D341Med (cell line): ENCODE measurements around the gene KRT6C.
"Not testable (repeated sequence)": the region's sequence is repeated elsewhere in the genome, so short reads cannot be mapped to it uniquely, and the experiment has no call there.

Source experiments
- DNase-seq: peaks from one replicate; pipeline ENCODE4 v3.0.0; 2012; ENCODE audit warnings: low spot score

Gene KRT6C

GRCh38 chr12:52473768-52474167 lies at the start of gene KRT6C:
Gene KRT6C (minus strand): TSS chr12:52473805. CDS start chr12:52473737, 68 bp downstream.
- no peak for DNase-seq

DNA sequence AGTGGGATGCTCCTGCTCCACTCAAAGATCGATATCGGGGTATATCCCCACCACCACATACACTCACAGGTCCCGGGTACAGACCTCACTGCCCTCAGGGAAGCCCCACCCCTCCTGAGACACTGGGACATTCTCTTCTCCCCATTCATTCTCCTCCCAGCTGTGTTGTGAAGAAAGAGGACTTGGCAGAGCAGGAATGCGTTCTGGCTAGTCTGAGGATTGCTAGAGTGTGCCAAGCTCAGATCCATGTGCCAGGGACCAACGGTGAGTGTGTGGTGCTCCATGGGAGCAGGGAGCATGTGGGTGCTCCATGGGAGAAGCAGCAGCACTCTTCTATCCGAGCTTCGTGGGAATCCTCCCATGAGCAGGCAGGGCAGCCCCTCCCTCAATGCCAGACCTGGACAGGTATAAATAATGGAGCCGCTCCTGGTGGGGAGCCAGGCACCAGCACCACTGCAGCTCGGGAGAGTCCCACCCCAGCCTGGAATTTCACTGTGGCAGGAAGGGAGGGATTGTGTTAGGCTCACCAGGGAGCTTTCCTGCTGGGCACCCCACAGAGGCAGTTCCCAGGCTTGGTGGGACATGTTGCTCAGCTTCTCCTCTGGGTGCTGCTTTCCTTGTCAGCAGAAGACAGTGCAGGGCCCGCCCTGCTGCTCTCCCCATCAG lies 48.9 kb upstream of the KRT6C start:
- DNase-seq = peak; percentile 25

DNA sequence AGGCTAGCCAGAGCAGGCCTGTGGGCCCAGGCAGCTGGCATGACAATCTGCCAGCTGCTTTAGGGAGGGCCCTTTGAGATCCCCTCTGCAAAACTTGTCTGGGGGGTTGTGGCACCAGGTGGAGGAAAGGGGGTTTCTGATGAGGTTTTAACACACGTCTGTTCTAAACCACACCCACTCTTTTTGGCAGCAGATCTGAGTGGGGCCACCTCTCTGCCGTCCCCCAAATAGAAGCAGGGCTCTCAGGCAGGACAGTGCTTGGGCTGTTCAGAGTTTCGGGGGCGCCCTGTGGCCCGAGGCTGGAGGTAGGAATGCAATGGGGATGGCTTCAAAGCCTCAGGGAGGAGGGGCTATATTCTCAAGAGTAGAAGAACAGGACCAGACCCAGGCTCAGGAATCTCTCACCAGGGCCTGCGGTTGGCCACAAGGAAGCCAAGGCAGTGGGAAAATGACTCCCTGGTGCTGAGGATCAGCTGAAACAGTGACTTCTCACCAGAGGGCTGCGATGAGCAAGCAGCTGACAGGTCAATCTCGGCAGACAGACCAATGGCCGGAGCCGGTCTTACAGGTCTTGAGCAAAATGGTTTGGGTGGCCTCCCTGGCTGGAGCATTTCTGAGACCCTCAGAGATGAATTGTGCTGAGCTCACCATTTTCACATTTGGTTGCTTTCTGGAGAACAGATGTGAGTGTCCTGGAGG lies 48.1 kb upstream of the KRT6C start:
- DNase-seq = peak; percentile 18

DNA sequence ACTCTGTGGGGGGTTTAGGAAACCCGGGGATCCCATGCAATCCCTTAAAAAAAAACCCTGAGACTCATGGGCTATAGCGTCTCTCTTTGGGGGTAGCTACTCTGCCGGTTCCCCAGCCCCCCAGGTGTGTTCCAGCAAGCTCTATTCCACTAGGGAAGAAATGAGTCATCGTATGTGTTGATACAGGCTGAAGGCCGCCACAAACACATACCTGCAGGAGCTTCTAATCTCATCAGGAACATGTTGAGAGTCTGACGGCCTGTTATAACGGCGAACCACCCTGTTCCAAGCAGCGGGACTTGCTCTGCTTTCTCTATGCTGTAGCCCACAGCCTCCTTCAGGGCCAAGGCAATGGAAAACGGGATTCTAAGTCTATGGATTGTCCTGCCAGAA lies 47.6 kb upstream of the KRT6C start:
- DNase-seq = peak; percentile 8

GRCh38 chr12:52519826-52520662 lies 46.4 kb upstream of the KRT6C start, which contains the start of gene KRT5:
Gene KRT5 (minus strand): TSS chr12:52520394. CDS start chr12:52520296, 98 bp downstream.
- DNase-seq = peak; percentile 19

DNA sequence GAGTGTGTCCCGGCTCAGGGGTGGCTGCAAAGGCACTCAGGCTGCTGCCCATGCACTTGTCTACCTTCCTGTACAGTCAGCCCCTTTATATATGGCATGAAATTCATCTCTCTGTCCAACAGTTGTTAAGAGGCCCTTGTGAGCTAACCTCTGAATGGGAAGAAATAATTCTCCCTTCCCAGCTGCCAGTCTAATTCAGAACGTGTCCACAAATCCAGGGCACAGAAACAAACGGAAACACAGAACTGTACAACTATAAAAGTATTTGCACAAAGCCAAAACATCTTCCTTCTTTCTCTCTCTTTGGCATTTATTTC lies 45.7 kb upstream of the KRT6C start:
- peak; percentile 21 for DNase-seq

- peak; percentile 3 for DNase-seq
Measured at GRCh38 chr12:52518574-52519386, 45.2 kb upstream of the KRT6C start.

GRCh38 chr12:52517888-52518287 lies 44.3 kb upstream of the KRT6C start:
- peak; percentile 10 for DNase-seq

GRCh38 chr12:52517005-52517835 lies 43.6 kb upstream of the KRT6C start:
- DNase-seq = peak; percentile 2

- peak; percentile 3 for DNase-seq
Measured at GRCh38 chr12:52515927-52516831, 42.6 kb upstream of the KRT6C start.

GRCh38 chr12:52515319-52515646 lies 41.7 kb upstream of the KRT6C start:
- DNase-seq = no peak

GRCh38 chr12:52514471-52515318 lies 41.1 kb upstream of the KRT6C start:
- no peak for DNase-seq

DNA sequence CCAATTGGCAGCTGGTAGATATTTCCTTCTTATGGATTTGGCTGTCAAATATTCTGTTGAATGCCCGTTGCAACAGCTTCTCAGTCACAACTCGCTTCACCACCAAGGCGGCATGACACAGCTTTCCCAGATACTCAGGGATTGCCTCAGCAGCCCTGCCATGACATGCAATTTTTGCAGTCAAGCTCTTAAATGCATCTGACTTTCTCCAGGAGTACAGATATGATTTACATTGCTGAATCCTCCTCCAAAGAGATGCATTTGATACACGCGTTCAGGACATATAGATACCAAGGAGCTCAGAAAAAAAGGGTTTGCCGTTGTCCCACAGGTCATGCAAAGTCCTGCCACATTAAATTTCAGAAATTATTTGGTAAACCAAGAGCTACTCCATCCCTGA lies 40.1 kb upstream of the KRT6C start:
- no peak for DNase-seq

DNA sequence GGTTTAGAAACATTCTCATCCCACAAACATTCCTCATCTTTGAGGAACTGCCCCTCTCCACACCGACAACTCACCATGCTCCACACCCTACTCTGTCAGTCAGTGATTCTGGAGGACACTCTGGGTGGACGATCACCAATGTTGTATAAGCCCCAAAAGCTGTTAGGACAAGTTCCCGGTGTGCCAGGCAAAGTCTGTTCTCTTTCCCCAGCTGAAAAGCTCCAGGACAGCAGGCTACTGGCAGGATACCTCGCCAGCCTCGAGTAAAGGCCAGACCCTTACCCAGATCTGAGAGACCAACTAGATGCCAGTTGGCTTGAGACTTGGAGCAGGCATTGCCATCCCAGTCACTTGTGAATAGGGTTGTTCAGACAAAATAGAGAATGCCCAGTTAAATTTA lies 34.6 kb upstream of the KRT6C start:
- DNase-seq = no peak

GRCh38 chr12:52506858-52507715 lies 33.5 kb upstream of the KRT6C start:
- DNase-seq = peak; percentile 55

DNA sequence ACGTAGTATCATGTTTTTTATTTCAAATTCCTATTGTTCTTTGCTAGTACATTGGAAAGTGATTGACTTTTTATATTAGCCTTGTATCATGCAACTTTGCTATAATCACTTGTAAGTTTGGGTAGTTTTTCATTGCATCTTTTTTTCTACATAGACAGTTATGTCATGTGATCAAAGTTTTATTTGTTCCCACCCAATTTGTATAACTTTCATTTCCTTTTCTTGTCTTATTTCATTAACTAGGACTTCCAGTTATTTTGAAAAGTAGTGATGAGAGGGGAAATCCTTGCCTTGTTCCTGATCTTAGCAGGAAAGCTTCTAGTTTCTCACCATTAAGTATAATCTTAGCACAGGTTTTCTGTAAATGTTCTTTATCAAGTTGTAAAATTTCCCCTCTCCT lies 29.3 kb upstream of the KRT6C start:
- no peak for DNase-seq

- no peak for DNase-seq
Measured at GRCh38 chr12:52501490-52501889, 27.9 kb upstream of the KRT6C start.

GRCh38 chr12:52500574-52500973 lies 27.0 kb upstream of the KRT6C start:
- DNase-seq = not testable (repeated sequence)
